Activated CD4-positive, alpha-beta T cell treated with anti-CD3 and anti-CD28 coated beads, Interleukin-2, amount 10 ng/mL, durations not matched to agents 24 days and 14 days (primary cell): ENCODE measurements around the gene TMEM59. TPM values are rescaled to one million over a fixed set of nuclear protein-coding genes. Genes with fewer than 3 reads are reported as not detected.
"Not testable (repeated sequence)": the region's sequence is repeated elsewhere in the genome, so short reads cannot be mapped to it uniquely, and the experiment has no call there.

Source experiments
- DNase-seq: peaks from one replicate; pipeline ENCODE4 v3.0.0; 2022
- H3K27ac Mint-ChIP-seq: one replicate; pipeline ENCODE4 v1.8.0; 2022; ENCODE audit warnings: mild to moderate bottlenecking, mixed read lengths
- H3K27me3 Mint-ChIP-seq: one replicate; pipeline ENCODE4 v1.8.0; 2022; ENCODE audit warnings: mixed read lengths
- H3K36me3 Mint-ChIP-seq: one replicate; pipeline ENCODE4 v1.8.0; 2022; ENCODE audit warnings: low read depth, mild to moderate bottlenecking, mixed read lengths
- H3K4me1 Mint-ChIP-seq: one replicate; pipeline ENCODE4 v1.8.0; 2021; ENCODE audit warnings: mixed read lengths
- H3K4me3 Mint-ChIP-seq: one replicate; pipeline ENCODE4 v1.8.0; 2022; ENCODE audit warnings: mild to moderate bottlenecking, moderate library complexity, mixed read lengths
- H3K9me3 Mint-ChIP-seq: one replicate; pipeline ENCODE4 v1.8.0; 2021; ENCODE audit warnings: mixed read lengths
- intact Hi-C: fragments of 100-400 bp; cut with micrococcal nuclease; formaldehyde crosslinking; loops from one replicate; pipeline ENCODE4 v1.15.1; 2023
- total RNA-seq: library from RNA; stranded (reverse); gene quantifications from 2 replicates; pipeline ENCODE4 v1.2.3, GENCODE V29; 2022

The TMEM59 gene
- total RNA-seq, 1 donor from 2014 or later, result 99.3 TPM

- intact Hi-C loops, result no loop called here
- no peak overlapping the region for H3K27ac Mint-ChIP-seq
These were observed 39.5 kb downstream of the TMEM59 start for GRCh38 chr1:54013393-54014008.

GRCh38 chr1:54012863-54013262, 40.1 kb downstream of the TMEM59 start:
- no peak overlapping the region for H3K4me3 Mint-ChIP-seq
- H3K27me3 Mint-ChIP-seq, result peaks cover 6% of the 10 kb centered on the region
- intact Hi-C loops, result no loop called here
- H3K27ac Mint-ChIP-seq, result no peak overlapping the region
- H3K4me1 Mint-ChIP-seq, result no peaks in the 10 kb centered on the region
- H3K9me3 Mint-ChIP-seq, result no peaks in the 10 kb centered on the region
- no peaks in the 10 kb centered on the region for H3K36me3 Mint-ChIP-seq
- no peak for DNase-seq

More at GRCh38 chr1:54013393-54014008, 39.5 kb downstream of the TMEM59 start:
- Mint-ChIP-seq H3K4me1 (no peaks in the 10 kb centered on the region), H3K9me3 (no peaks in the 10 kb centered on the region), H3K27me3 (peaks cover 6% of the 10 kb centered on the region), H3K4me3 (no peak overlapping the region), H3K36me3 (no peaks in the 10 kb centered on the region)
- no peak for DNase-seq

GRCh38 chr1:54012008-54012325, 41.0 kb downstream of the TMEM59 start:
- H3K36me3 Mint-ChIP-seq, result no peaks in the 10 kb centered on the region
- no peaks in the 10 kb centered on the region for H3K9me3 Mint-ChIP-seq
- peaks cover 6% of the 10 kb centered on the region for H3K27me3 Mint-ChIP-seq

GRCh38 chr1:54011316-54012007, 41.5 kb downstream of the TMEM59 start:
- Mint-ChIP-seq H3K4me3 (no peak overlapping the region), H3K4me1 (no peaks in the 10 kb centered on the region), H3K27me3 (peaks cover 6% of the 10 kb centered on the region), H3K36me3 (no peaks in the 10 kb centered on the region), H3K27ac (no peak overlapping the region), H3K9me3 (no peaks in the 10 kb centered on the region)
- intact Hi-C loops, result no loop called here
- no peak for DNase-seq

More at GRCh38 chr1:54012008-54012325, 41.0 kb downstream of the TMEM59 start:
- no peaks in the 10 kb centered on the region for H3K4me1 Mint-ChIP-seq
- H3K27ac Mint-ChIP-seq, result no peak overlapping the region
- no peak overlapping the region for H3K4me3 Mint-ChIP-seq
- intact Hi-C loops, result no loop called here
- no peak for DNase-seq

GRCh38 chr1:54010415-54011117, 42.4 kb downstream of the TMEM59 start:
- Mint-ChIP-seq H3K9me3 (no peaks in the 10 kb centered on the region), H3K27ac (no peak overlapping the region), H3K27me3 (peaks cover 6% of the 10 kb centered on the region), H3K4me1 (no peaks in the 10 kb centered on the region), H3K4me3 (no peak overlapping the region), H3K36me3 (no peaks in the 10 kb centered on the region)
- DNase-seq, result no peak
- intact Hi-C loops, result no loop called here

- no peak for DNase-seq
- no peaks in the 10 kb centered on the region for H3K9me3 Mint-ChIP-seq
- intact Hi-C loops, result no loop called here
- no peaks in the 10 kb centered on the region for H3K4me1 Mint-ChIP-seq
- H3K27me3 Mint-ChIP-seq, result peaks cover 6% of the 10 kb centered on the region
- H3K27ac Mint-ChIP-seq, result no peak overlapping the region
- H3K4me3 Mint-ChIP-seq, result no peak overlapping the region
- H3K36me3 Mint-ChIP-seq, result no peaks in the 10 kb centered on the region
These were observed 43.6 kb downstream of the TMEM59 start for GRCh38 chr1:54009406-54009805.

- no peaks in the 10 kb centered on the region for H3K9me3 Mint-ChIP-seq
- intact Hi-C loops, result no loop called here
- H3K4me3 Mint-ChIP-seq, result no peak overlapping the region
- H3K27ac Mint-ChIP-seq, result no peak overlapping the region
- DNase-seq, result no peak
- no peaks in the 10 kb centered on the region for H3K36me3 Mint-ChIP-seq
- no peaks in the 10 kb centered on the region for H3K4me1 Mint-ChIP-seq
- H3K27me3 Mint-ChIP-seq, result peaks cover 6% of the 10 kb centered on the region
These were observed 44.1 kb downstream of the TMEM59 start for GRCh38 chr1:54008876-54009275.

GRCh38 chr1:54007613-54008012, 45.4 kb downstream of the TMEM59 start:
- Mint-ChIP-seq H3K27me3 (peaks cover 2% of the 10 kb centered on the region), H3K9me3 (no peaks in the 10 kb centered on the region), H3K36me3 (no peaks in the 10 kb centered on the region), H3K27ac (no peak overlapping the region), H3K4me1 (no peaks in the 10 kb centered on the region), H3K4me3 (no peak overlapping the region)
- intact Hi-C loops, result no loop called here
- DNase-seq, result no peak

GRCh38 chr1:54006508-54006907, 46.5 kb downstream of the TMEM59 start:
- peaks cover 4% of the 10 kb centered on the region for H3K27me3 Mint-ChIP-seq
- no peaks in the 10 kb centered on the region for H3K4me1 Mint-ChIP-seq
- no peak overlapping the region for H3K4me3 Mint-ChIP-seq
- intact Hi-C loops, result no loop called here
- no peaks in the 10 kb centered on the region for H3K9me3 Mint-ChIP-seq
- H3K27ac Mint-ChIP-seq, result no peak overlapping the region
- no peak for DNase-seq
- H3K36me3 Mint-ChIP-seq, result no peaks in the 10 kb centered on the region

- intact Hi-C loops, result no loop called here
- Mint-ChIP-seq H3K36me3 (no peaks in the 10 kb centered on the region), H3K27me3 (peaks cover 2% of the 10 kb centered on the region), H3K9me3 (no peaks in the 10 kb centered on the region), H3K4me1 (no peaks in the 10 kb centered on the region), H3K27ac (no peak overlapping the region), H3K4me3 (no peak overlapping the region)
- no peak for DNase-seq
These were observed 48.4 kb downstream of the TMEM59 start for GRCh38 chr1:54004481-54005049.

- H3K9me3 Mint-ChIP-seq, H3K27me3 Mint-ChIP-seq, H3K4me3 Mint-ChIP-seq, H3K36me3 Mint-ChIP-seq, H3K27ac Mint-ChIP-seq, DNase-seq, intact Hi-C loops, H3K4me1 Mint-ChIP-seq: not testable (repeated sequence)
These were observed 49.1 kb downstream of the TMEM59 start for GRCh38 chr1:54003750-54004480.

GRCh38 chr1:54003249-54003646, 49.8 kb downstream of the TMEM59 start:
- Mint-ChIP-seq H3K9me3 (no peaks in the 10 kb centered on the region), H3K4me3 (no peak overlapping the region), H3K27ac (no peak overlapping the region), H3K4me1 (no peaks in the 10 kb centered on the region), H3K36me3 (no peaks in the 10 kb centered on the region), H3K27me3 (peaks cover 2% of the 10 kb centered on the region)
- DNase-seq, result no peak
- intact Hi-C loops, result no loop called here

- H3K36me3 Mint-ChIP-seq, result no peaks in the 10 kb centered on the region
- H3K27me3 Mint-ChIP-seq, result peaks cover 2% of the 10 kb centered on the region
- no peaks in the 10 kb centered on the region for H3K4me1 Mint-ChIP-seq
- DNase-seq, result no peak
- intact Hi-C loops, result no loop called here
- H3K4me3 Mint-ChIP-seq, result no peak overlapping the region
- no peak overlapping the region for H3K27ac Mint-ChIP-seq
- no peaks in the 10 kb centered on the region for H3K9me3 Mint-ChIP-seq
These were observed 50.3 kb downstream of the TMEM59 start for GRCh38 chr1:54002544-54003248.
